Raji (cell line): ENCODE results near the gene INO80C.

Source experiments
- POLR2A ChIP-seq: IDR thresholded peaks from 2 replicates; pipeline ENCODE4 v1.6.1; 2011; ENCODE audit warnings: low read depth, low read length, control low read depth; ENCODE audit not compliant: insufficient read depth

INO80C gene

DNA sequence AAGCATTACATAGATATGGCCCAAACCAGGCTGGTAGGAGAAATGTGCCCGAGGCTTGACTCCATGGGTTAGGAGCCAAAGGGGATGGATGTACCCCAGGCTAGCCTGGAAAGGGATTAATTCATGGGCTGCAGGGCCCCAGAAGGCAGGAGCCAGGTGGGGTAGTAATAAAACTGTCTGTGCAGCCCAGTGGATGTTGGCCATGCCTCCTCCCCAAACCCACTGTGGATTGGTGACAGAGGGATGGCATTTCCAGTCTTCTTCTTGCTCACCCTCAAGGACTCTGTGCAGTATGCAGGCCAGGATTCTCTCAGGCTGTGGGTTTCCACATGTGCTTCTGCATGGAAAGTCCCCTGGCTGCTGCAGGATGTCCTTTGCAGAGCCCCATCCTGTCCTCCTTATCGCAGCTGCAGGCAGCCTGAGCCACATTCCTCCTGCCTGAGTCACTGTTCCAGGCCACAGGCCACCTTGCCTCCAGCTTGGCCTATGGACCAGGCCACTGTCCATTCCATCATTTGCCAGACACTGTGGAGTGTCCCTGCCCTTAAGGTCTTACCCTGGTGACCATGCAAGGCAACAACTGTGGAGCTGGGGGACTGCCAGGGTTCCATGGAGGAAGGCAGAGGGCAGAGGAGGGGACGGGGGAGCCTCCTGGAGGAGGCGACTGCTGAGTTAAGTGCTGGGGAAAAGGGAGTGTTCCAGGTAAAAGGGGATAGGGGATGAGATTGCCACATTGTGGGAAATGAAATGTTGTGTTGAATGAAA lies 38.9 kb downstream of the INO80C start:
- TF ChIP-seq POLR2A: no peak

DNA sequence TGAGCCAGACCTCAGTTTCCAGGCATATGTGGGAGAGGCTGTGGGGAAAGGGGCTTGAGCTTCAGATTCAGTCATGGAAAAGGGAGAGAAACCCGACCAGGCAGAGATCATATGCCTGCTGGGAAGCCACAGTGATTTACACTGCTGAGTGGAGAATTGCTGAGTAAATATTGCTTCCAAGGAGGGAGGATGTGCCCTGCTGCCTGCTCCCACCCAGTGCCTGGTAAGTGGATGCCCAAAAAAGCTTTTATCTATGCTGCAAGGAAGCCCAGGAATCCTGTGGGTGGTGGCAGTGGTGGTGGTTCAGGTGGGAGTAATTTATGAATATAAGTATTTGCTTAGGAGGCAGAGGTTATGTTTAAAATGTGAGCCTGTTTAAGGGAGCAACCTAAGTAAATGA lies 39.5 kb downstream of the INO80C start:
- no peak for TF ChIP-seq POLR2A

GRCh38 chr18:35457140-35457704 lies 40.5 kb downstream of the INO80C start:
- TF ChIP-seq POLR2A: no peak

GRCh38 chr18:35455926-35456763 lies 41.6 kb downstream of the INO80C start:
- TF ChIP-seq POLR2A: no peak

DNA sequence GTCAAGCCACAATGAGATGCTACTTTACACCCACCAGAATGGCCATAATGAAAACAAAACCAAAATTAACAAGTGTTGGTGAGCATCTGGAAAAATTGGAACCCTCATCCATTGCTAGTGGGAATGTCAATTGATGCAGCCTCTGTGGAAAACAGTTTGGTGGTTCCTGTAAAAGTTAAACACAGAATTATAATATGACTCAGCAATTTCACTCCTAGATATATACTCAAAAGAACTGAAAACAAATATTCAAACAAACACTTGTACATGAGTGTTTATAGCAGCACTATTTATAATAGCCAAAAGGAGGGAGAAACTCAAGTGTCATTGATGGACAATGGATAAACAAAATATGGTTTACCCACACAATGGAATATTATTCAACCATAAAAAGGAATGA lies 43.0 kb downstream of the INO80C start:
- no peak for TF ChIP-seq POLR2A

DNA sequence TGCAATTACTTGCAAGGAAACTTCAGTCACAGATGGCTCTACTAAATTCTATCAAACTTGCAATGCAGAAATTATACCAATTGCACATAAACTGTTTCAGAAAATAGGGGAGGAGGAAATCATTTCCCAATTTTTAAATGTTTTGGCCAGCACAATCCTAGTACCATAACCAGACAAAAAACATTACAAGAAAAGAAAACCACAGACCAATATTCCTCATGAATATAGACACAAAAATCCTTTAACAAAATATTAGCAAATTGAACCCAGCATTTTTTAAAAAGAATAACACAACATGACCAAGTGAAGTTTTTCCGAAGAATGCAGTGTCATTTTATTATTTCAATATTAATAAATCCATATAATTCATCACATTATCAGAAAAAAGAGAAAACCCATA lies 45.8 kb downstream of the INO80C start:
- TF ChIP-seq POLR2A: no peak

GRCh38 chr18:35451032-35451431 lies 46.7 kb downstream of the INO80C start:
- TF ChIP-seq POLR2A: no peak

DNA sequence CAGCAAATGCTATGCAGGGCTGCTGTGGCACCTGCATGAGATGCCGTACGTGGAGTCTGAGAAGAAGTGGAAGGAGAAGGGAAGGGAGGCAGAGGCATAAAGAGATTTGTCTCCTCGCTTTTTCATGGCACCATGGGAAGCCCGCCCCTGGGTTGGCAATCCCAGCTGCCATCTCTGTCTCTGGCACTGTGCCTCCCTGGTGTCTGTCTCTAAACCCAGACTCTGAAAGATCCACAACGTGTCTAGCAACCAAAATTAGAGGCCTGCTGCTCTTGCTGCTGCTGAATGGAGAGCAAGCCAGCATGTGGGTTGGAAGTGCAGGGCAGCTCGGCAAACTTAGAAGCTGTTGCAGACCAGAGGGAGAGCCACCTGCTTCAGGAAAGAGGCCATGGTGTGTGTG lies 53.1 kb downstream of the INO80C start:
- no peak for TF ChIP-seq POLR2A

GRCh38 chr18:35443847-35444246 lies 53.9 kb downstream of the INO80C start:
- TF ChIP-seq POLR2A: no peak

DNA sequence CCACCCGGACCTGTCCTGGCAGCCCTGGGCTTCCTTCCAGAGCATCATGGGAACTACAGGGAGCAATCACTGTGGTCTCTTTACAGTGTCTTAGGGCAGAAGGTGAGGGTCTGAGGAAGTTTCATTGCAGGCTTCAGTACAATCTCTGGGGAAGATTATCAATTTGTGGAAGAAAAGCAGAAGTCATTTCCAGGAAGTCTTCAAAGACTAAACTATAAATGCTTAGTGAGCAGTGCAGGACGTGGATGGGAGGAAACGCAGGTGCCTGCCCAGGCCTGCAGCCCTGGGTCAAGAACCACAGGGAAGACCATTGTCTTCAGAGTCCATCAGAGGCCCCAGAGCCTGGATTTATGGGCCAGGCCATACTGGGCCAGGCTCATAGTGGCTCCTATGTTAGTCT lies 54.3 kb downstream of the INO80C start:
- TF ChIP-seq POLR2A: no peak

GRCh38 chr18:35442701-35443100 lies 55.1 kb downstream of the INO80C start:
- TF ChIP-seq POLR2A: no peak

DNA sequence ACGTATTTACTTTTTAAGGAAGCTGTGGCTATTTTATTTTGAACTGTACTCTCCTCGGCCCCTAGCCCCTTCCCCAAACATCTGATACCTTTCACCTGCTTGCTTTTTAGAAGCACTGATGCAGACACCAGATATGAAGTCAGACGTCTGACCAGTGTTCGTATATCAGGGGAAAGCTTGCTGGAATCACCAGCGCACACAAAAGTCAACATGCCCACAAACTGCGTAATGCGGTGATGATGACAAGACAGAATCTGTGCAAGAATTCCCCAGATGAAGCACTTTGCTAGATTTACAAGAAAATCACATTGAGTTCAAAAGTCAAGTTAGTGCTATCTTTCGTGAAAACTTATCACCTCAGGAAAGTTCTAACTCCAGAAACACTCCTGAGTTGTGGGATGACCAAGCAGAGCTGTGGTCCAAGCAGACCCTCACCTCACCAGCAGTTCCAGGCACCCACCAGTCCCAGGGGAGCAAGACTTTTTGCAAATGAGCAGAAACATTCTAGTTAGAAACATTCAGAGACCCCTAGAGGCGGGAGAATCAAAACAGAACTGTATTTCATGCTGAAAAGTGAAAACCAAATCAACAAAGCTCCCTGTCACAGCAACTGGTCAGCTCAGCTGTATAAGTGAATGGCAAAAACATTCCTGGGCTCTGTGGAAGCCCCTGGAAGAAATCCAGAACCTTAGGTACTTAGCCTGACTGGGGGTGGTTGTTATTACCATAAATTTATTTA lies 55.7 kb downstream of the INO80C start:
- no peak for TF ChIP-seq POLR2A

DNA sequence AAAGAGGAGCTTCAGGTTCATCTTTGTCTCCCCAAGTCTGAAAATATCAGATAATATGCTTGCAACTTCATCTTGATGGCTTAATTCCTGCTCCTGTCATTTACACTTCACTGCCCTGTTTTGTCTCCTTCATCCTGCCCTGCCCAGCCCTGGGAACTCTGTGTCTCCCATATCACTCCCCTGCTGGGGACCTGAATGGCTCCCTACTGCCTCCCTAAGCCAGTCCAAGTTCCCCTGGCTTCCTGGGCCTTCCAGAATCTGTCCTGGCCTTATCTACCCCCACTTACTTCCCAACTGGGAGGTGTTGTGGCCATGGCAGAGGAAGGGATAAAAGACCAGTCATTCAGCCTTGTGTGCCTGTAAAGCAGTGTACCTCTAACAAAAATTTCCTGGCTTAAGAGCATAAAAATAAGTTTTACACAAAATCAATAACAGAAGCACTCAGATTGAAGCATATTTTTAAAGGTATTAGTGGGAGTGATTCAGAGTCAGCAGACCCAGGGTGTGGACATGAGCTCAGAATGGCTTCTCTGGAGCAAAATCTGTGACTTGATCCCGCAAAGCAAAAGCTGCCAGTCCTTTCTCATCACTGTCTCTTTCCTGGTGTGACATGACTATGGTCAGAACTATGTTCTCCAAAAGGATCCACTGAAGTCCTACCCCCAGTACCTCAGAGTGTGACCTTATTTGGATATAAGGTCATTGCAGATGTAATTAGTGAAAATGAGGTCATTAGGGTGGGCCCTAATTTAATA lies 59.1 kb downstream of the INO80C start:
- TF ChIP-seq POLR2A: no peak

DNA sequence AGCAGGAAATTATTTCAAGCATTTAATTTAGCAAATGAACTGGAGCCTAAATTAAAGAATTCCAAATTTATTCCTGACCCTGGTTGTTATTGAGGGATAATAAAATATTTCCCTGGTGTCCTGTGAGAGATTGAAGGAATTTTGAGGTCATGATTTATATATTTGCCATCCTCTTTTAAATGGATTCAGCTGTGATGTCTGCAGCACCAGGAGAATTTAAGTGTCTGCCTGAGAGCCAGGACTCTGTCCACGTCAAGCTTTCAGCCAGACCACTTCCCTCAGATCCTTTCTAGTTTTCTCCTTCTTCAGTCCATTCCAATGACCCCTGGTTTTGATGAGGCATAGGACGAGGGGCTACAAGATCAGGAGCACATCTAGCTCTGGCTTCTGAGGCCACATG lies 59.9 kb downstream of the INO80C start:
- TF ChIP-seq POLR2A: no peak
